GM18502 (cell line): ENCODE data around the gene KLHL11.

Experiments
- ATAC-seq: cut with Tn5 transposase; IDR thresholded peaks from one replicate; pipeline ENCODE4 v1.9.1; 2021; ENCODE audit warnings: mild to moderate bottlenecking; ENCODE audit not compliant: unreplicated experiment, poor library complexity

Gene KLHL11

DNA sequence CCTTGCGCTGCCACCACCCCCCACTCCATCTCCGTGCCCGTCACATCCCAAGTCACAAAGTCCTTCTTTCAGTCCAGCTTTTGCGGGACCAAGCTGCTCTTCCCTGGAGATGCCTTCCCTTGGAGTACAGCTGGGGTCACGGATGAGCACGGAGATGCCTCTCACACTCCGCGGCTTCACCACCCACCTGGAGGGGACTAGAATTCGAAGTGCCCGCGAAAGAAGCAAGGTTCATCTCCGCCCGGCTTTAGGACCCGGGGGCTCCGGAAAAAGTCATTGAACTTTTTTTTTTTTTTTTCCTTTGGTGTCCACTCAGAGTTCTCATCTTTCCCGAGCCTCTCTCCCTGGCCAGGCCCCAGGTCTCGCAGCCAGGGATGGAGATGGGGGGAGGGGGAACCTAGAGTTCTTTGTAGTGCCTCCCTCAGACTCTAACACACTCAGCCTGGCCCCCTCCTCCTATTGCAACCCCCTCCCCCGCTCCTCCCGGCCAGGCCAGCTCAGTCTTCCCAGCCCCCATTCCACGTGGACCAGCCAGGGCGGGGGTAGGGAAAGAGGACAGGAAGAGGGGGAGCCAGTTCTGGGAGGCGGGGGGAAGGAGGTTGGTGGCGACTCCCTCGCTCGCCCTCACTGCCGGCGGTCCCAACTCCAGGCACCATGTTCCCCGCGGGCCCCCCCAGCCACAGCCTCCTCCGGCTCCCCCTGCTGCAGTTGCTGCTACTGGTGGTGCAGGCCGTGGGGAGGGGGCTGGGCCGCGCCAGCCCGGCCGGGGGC, 52.7 kb downstream of the KLHL11 start, which contains the start of gene FKBP10:
TSS of gene FKBP10 (plus strand) at position 624 of the 771 bp plus-strand sequence. CDS start at position 655, 31 bp downstream.
- ATAC-seq, result no peak

DNA sequence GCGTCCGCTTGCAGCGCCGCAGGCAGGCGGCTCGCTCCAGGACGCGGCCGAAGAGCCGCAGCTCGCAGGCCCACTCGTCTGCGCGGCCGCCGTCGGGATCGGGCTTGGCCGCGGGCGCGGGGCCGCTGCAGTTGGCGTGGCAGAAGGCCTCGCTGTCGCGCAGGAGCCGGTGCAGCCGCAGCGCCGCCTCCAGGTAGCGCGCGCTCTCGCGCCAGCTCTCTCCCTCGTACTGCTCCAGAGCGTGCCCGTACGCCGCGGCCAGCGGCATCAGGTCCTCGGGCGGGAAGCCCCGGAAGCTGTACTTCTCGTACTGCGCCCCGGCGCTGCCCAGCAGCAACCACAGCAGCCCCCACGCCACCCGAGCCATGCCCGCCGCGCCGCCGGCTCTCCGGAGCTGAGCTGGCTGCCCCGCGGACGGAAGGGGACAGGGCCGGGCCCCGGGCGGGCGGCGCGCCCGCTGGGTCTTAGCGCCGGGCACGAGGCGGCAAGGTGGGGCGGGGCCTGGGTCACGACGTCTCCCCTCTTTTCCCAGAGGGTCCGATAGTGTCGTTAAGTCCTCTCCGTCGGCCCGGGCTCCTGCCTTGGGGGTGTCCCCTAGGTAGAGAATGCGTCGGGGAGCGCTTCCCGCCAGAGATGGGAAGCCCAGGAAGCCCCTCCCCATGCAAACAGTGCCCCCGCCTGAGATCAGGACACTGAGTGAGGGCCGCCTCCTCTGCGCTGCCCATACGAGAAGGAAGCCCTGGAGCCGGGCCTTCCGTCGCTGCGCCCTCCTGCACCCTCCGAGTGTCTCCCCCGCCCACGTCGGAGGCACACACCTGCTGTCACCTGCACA, 53.5 kb downstream of the KLHL11 start, which contains the start of gene P3H4:
TSS of gene P3H4 (minus strand) at position 401 of the 832 bp plus-strand sequence. CDS start at position 367, 34 bp downstream.
- ATAC-seq, result peak; percentile 60

DNA sequence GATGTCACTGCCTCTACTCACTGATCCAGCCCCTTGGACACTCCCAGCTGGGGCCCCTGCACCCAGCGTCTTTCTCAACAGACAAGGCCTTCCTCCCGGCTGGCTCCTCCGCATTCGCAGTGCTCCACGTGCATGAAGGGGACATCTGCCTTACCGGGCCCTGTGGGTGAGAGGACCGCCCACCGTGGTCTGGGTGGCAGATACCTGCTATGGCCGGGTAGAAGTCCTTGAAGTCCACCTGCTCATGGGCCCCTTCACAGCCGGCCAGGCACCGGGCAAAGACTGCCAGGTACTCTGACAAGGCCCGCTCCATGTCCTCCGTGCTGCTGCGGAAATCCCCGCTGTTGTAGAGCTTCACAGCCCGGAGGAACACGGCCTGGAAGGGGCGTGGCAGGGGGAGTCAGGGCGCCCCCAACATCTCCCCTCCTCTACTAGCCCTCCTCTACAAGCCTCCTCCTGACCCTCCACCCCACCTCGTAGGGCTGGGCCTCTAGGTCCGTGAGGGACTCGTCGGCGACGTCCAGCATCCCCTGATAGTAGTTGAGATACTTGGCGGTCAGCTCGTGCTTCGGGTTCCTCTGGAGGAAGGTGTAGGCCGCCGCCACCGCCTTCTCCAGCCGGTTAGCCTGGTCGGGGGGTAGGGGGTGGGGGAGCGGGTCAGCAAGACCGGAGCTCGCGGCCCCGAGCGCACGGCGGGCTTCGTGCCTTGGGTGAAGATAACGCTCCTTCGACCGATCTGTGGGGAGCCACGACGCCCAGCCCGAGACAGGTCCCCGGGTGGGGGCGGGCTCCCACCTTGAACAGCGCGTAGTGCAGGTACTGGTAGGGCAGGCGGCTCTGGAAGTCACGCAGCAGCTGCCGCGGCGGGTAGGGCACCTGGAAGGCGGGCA, 54.3 kb downstream of the KLHL11 start:
- no peak for ATAC-seq

DNA sequence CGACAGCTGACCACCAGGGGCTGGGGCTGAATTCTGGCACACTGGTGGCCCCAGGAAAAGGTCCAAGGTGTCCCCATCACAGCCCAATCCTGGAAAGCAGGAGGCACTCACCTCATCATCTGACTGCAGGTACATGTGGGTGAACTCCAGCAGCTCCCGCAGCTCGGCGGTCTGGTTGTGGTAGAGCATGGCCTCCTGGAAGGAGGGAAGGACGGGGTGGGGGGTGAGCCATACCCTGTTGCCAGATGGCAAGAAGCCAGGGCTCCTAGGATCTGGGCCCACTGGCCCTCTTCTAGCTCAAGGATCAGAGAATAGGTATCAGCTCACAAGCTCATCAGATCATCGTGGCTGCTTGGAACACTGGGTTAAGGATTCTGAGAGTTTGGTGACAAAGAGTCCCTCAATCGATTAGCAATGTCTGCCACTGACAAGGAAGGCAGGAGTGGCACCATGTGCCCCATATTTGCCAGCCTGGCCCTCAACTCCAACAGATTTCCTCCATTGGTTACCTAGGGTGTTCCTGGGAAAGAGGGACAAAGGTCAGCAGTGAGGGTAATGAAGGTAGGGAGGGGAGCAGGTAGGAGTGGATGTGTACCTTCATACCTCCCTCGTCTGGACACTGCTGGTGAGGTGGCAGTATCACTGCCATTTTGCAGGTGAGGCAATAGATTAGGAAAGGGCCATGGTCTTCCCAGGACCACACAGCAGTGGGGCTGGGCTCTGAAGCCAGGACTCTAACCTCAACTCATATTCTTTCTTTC, 58.4 kb downstream of the KLHL11 start:
- ATAC-seq, result no peak
